Thymus (tissue), 11 donors: Measurements from ENCODE around the gene KIAA0408. TPM values are rescaled to one million over a fixed set of nuclear protein-coding genes. Genes with fewer than 3 reads are reported as not detected.
A peak's percentile ranks its signal among the peaks of the same experiment; 100 is the strongest.

Experiments
- DNase-seq, 9 donors: peaks; one replicate each; pipeline ENCODE4 v3.0.0-alpha.2; 2013; ENCODE audit warnings: low spot score in 9 of 9, low read depth in 6 of 9, missing footprints in 1 of 9
- H3K27ac ChIP-seq, 2 donors: one replicate each; pipeline ENCODE4 v1.5.1; 2013; ENCODE audit warnings: control low read depth in 1 of 2, low read depth in 1 of 2, low read length in 1 of 2, mild to moderate bottlenecking in 1 of 2, moderate library complexity in 1 of 2
- H3K27me3 ChIP-seq, 2 donors: one replicate each; pipeline ENCODE4 v1.5.1; 2013; ENCODE audit warnings: low read length in 1 of 2; ENCODE audit not compliant: control insufficient read depth in 2 of 2, insufficient read depth in 1 of 2
- H3K36me3 ChIP-seq, 2 donors: one replicate each; pipeline ENCODE4 v1.5.1; 2013; ENCODE audit warnings: low read length in 1 of 2, mild to moderate bottlenecking in 1 of 2, moderate library complexity in 1 of 2; ENCODE audit not compliant: control insufficient read depth in 2 of 2, insufficient read depth in 2 of 2
- H3K4me1 ChIP-seq, 2 donors: one replicate each; pipeline ENCODE4 v1.5.1; 2013; ENCODE audit warnings: low read length in 2 of 2; ENCODE audit not compliant: control insufficient read depth in 2 of 2, insufficient read depth in 2 of 2
- H3K4me3 ChIP-seq, 2 donors: one replicate each; pipeline ENCODE4 v1.5.1; 2013; ENCODE audit warnings: low read length in 2 of 2, control low read depth in 1 of 2, mild to moderate bottlenecking in 1 of 2
- H3K9me3 ChIP-seq, 2 donors: one replicate each; pipeline ENCODE4 v1.5.1; 2013; ENCODE audit warnings: low read length in 1 of 2, mild to moderate bottlenecking in 1 of 2; ENCODE audit not compliant: control insufficient read depth in 2 of 2, insufficient read depth in 1 of 2
- WGBS: extraction: QIAGEN DNeasy Blood & Tissue Kit; methylation state at CpG from one replicate; pipeline ENCODE4 v1.1.7; 2013; 5-methylcytosine and 5-hydroxymethylcytosine counted together
- polyA plus RNA-seq: library from polyadenylated mRNA; stranded (reverse); fragments of 200-250 nt; gene quantifications from one replicate; pipeline ENCODE4 v1.2.3, GENCODE V29; 2013
- total RNA-seq: library from RNA; stranded (reverse); fragments of 120-200 nt; gene quantifications from one replicate; pipeline ENCODE4 v1.2.4, GENCODE V29; 2013
- donor health status: healthy.

Gene KIAA0408
- total and polyA plus RNA-seq, 2 donors = 0.52 to 1.0 TPM

GRCh38 chr6:127456465-127456864 is 2.7 kb downstream of the KIAA0408 start:
- no peak overlapping the region for H3K4me3 ChIP-seq

GRCh38 chr6:127453845-127454619 is 5.2 kb downstream of the KIAA0408 start:
- H3K4me3 ChIP-seq = no peak overlapping the region
- no peaks in the 10 kb centered on the region for H3K27me3 ChIP-seq
- no peak for DNase-seq
- WGBS = 96% methylated on average over 2 of the region's 2 CpGs
- H3K27ac ChIP-seq = no peak overlapping the region
- H3K4me1 ChIP-seq = no peaks in the 10 kb centered on the region
- H3K36me3 ChIP-seq = no peaks in the 10 kb centered on the region
- H3K9me3 ChIP-seq = no peaks in the 10 kb centered on the region

More at GRCh38 chr6:127456465-127456864, 2.7 kb downstream of the KIAA0408 start:
- 92% methylated on average over 3 of the region's 3 CpGs for WGBS
- Histone ChIP-seq H3K9me3 (no peaks in the 10 kb centered on the region), H3K36me3 (no peaks in the 10 kb centered on the region), H3K4me1 (no peaks in the 10 kb centered on the region), H3K27me3 (no peaks in the 10 kb centered on the region), H3K27ac (no peak overlapping the region)
- no peak for DNase-seq

DNA sequence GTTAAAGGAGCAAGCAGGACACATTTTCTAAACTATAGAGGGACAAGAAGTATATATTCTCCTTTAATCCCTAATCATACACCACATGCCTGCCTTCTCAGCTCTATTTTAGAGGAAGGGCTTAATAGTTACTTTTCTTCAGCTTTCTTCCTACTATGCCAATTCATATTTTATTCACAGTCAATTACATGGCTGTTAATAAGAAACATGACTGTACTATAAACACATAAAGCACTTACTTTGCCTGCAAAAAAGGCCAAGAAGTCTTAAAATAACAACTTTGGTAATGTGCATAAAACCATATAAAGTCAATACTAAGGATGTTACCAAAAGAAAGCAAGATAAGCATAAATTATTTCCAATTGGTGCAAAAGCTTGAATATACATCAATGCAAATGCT is 6.4 kb downstream of the KIAA0408 start:
- Histone ChIP-seq H3K9me3 (no peaks in the 10 kb centered on the region), H3K4me1 (no peaks in the 10 kb centered on the region), H3K36me3 (no peaks in the 10 kb centered on the region), H3K4me3 (no peak overlapping the region), H3K27ac (no peak overlapping the region), H3K27me3 (no peaks in the 10 kb centered on the region)
- no peak for DNase-seq

GRCh38 chr6:127451388-127451787 is 7.8 kb downstream of the KIAA0408 start:
- Histone ChIP-seq H3K27ac (no peak overlapping the region), H3K36me3 (no peaks in the 10 kb centered on the region), H3K9me3 (no peaks in the 10 kb centered on the region), H3K27me3 (no peaks in the 10 kb centered on the region), H3K4me3 (no peak overlapping the region), H3K4me1 (no peaks in the 10 kb centered on the region)
- WGBS = 96% methylated on average over 3 of the region's 3 CpGs
- DNase-seq = no peak

DNA sequence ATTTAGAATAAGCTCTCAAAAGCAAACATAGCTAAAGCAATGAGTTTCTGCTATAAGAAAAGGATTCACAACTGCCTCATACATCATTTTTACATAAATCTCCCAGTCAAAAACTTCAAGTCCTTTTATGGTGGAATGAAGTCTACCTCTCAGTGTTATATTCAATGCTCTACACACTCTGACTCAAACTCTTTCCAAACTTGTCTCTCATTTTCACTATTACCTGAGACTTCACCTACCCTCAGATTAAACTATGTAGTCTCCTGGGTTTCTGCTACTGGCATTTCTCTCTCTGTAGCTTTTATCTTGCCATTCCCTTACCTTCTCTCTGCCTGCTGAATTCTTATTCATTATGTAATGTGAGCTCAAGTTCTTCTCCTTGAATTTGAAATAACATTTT is 11.4 kb downstream of the KIAA0408 start:
- Histone ChIP-seq H3K36me3 (no peaks in the 10 kb centered on the region), H3K9me3 (no peaks in the 10 kb centered on the region), H3K27me3 (no peaks in the 10 kb centered on the region), H3K4me1 (no peaks in the 10 kb centered on the region), H3K27ac (no peak overlapping the region), H3K4me3 (no peak overlapping the region)
- DNase-seq = no peak

DNA sequence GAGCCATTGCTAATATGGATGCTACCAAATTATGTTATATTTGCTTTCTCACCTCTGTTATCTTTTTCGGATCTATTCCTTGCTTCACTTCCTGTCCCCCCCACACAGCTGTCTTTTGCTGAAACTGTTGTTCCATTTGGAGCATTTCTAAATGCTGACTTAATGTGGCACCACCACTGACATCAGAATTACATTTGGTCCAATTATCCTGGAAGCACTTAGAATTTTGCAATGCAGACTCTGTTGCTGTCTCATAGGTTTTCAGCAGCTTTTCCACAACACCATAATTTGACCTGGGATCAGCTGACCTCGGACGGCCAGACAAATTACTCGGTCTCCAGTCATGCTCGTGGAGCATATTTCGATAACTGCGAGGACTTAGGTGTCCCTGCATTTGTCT is 12.8 kb downstream of the KIAA0408 start:
- H3K27ac ChIP-seq = no peak overlapping the region
- H3K27me3 ChIP-seq = no peaks in the 10 kb centered on the region
- no peak overlapping the region for H3K4me3 ChIP-seq
- H3K36me3 ChIP-seq = no peaks in the 10 kb centered on the region
- no peaks in the 10 kb centered on the region for H3K4me1 ChIP-seq
- peak in 1 of 9 donors; percentile 19 for DNase-seq
- H3K9me3 ChIP-seq = no peaks in the 10 kb centered on the region
- 93% methylated on average over 7 of the region's 7 CpGs for WGBS

DNA sequence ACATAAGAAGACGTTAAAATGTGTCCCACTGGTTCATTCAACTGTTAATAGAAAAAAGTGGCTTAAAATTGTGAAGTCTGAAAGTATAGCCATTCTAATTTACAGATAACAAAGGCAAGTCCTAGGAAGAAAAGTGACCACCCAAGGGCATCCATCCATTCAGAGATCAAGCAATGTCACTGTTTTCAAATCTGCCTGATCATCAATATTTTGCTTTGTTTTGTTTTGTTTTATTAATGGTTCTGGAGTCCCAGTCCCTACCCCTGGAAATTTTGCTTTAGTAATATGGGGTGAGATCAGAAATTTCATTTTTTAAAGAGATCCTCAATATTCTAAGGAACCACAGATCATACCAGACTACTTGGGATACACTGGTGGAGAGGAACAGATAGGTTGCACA is 17.3 kb downstream of the KIAA0408 start:
- Histone ChIP-seq H3K4me1 (no peaks in the 10 kb centered on the region), H3K27me3 (no peaks in the 10 kb centered on the region), H3K4me3 (no peak overlapping the region), H3K9me3 (no peaks in the 10 kb centered on the region), H3K36me3 (no peaks in the 10 kb centered on the region), H3K27ac (no peak overlapping the region)
- 92% methylated on average over 1 of the region's 1 CpG for WGBS
- DNase-seq = no peak

GRCh38 chr6:127439718-127440117 is 19.5 kb downstream of the KIAA0408 start:
- no peaks in the 10 kb centered on the region for H3K36me3 ChIP-seq
- H3K4me3 ChIP-seq = no peak overlapping the region
- no peaks in the 10 kb centered on the region for H3K9me3 ChIP-seq
- H3K27ac ChIP-seq = no peak overlapping the region
- 66% methylated on average over 2 of the region's 2 CpGs for WGBS
- no peaks in the 10 kb centered on the region for H3K4me1 ChIP-seq
- DNase-seq = no peak
- no peaks in the 10 kb centered on the region for H3K27me3 ChIP-seq

GRCh38 chr6:127436578-127437110 is 22.5 kb downstream of the KIAA0408 start:
- Histone ChIP-seq H3K36me3 (no peaks in the 10 kb centered on the region), H3K9me3 (no peaks in the 10 kb centered on the region), H3K4me1 (no peaks in the 10 kb centered on the region), H3K27me3 (no peaks in the 10 kb centered on the region), H3K4me3 (no peak overlapping the region), H3K27ac (no peak overlapping the region)
- no peak for DNase-seq
- 96% methylated on average over 3 of the region's 3 CpGs for WGBS
